Sigmoid colon (tissue), 4 donors: ENCODE results near the gene ARID5B.

Experiments
- CTCF ChIP-seq, 4 experiments: fragments of 450-650 bp in 3 of 4; fragments of 200-600 bp in 1 of 4; IDR thresholded peaks; one replicate each; pipeline ENCODE4 v1.5.1; 2016 to 2019; ENCODE audit warnings: antibody characterized with exemption in 4 of 4, mild to moderate bottlenecking in 3 of 4, moderate library complexity in 2 of 4
- EP300 ChIP-seq, 4 donors: sonication (generic); formaldehyde crosslinking; IDR thresholded peaks; one replicate each; pipeline ENCODE4 v1.6.1; 2017; ENCODE audit warnings: antibody characterized with exemption in 4 of 4

- TF ChIP-seq CTCF (IDR thresholded peaks at IDR 0.05) (no peak), EP300 (IDR thresholded peaks at IDR 0.05) (no peak)
Observed at GRCh38 chr10:62025901-62026879, 124.7 kb downstream of the ARID5B start.
